Stimulated activated CD4-positive, alpha-beta T cell treated with anti-CD3 and anti-CD28 coated beads, Interleukin-1b, Interleukin-23, amount 100 ng/mL, for 4 hours (primary cell): ENCODE data around the gene DBR1.

Experiments
- DNase-seq, 2 donors: peaks; one replicate each; pipeline ENCODE4 v3.0.0-alpha.2; 2020; ENCODE audit warnings: low read depth in 2 of 2

The DBR1 gene

GRCh38 chr3:138124188-138124587 lies 50.5 kb downstream of the DBR1 start:
- DNase-seq = no peak

- no peak for DNase-seq
Measured at GRCh38 chr3:138119423-138119766, 55.3 kb downstream of the DBR1 start.

- DNase-seq = peak; percentile 30 to 35
Measured at GRCh38 chr3:138118612-138119422, 55.9 kb downstream of the DBR1 start.

GRCh38 chr3:138114988-138115971 lies 59.4 kb downstream of the DBR1 start, which contains the start of gene DZIP1L:
Gene DZIP1L, minus strand, starts transcription at chr3:138115608. Its CDS starts 11,637 bp downstream, at chr3:138103971.
- peak in 1 of 2 donors; percentile 31 for DNase-seq

- DNase-seq = no peak
Measured at GRCh38 chr3:138114431-138114918, 60.2 kb downstream of the DBR1 start.

- DNase-seq = no peak
Measured at GRCh38 chr3:138113326-138113725, 61.4 kb downstream of the DBR1 start.

GRCh38 chr3:138112362-138112761 lies 62.4 kb downstream of the DBR1 start:
- no peak for DNase-seq
